HEK293 (cell line): ENCODE data around the gene P2RX1.

ENCODE experiments used
- CTCF ChIA-PET: fragments of 350-600 bp; formaldehyde crosslinking; extraction: SDS; loops from one replicate; lab custom pipeline; 2021; ENCODE audit warnings: antibody characterized with exemption; lab: Yijun Ruan, JAX
- POLR2A ChIA-PET: fragments of 300-600 bp; formaldehyde crosslinking; extraction: SDS; loops from one replicate; lab custom pipeline; 2020; ENCODE audit warnings: antibody characterized with exemption, inconsistent platforms; lab: Yijun Ruan, JAX
- H3K27ac ChIP-seq: fragments of 200-500 bp; sonication (Bioruptor generic); 2 replicates; pipeline ENCODE4 v1.5.1; 2014; ENCODE audit warnings: low read depth, low read length, control low read depth, inconsistent platforms; ENCODE audit errors: extremely low read depth
- H3K36me3 ChIP-seq, 2 experiments: fragments of 200-500 bp in 1 of 2; sonication (Bioruptor generic) in 1 of 2; 1 replicate in 1 of 2; 2 replicates in 1 of 2; pipeline ENCODE4 v1.5.1; 2014 to 2017; ENCODE audit warnings: inconsistent platforms in 2 of 2, low read length in 2 of 2; ENCODE audit not compliant: control insufficient read depth in 2 of 2, insufficient read depth in 1 of 2
- H3K4me1 ChIP-seq: fragments of 200-500 bp; sonication (Bioruptor generic); 2 replicates; pipeline ENCODE4 v1.5.1; 2014; ENCODE audit warnings: mild to moderate bottlenecking, low read length, inconsistent platforms; ENCODE audit not compliant: control insufficient read depth, insufficient read depth
- H3K4me3 ChIP-seq: 2 replicates; pipeline ENCODE4 v1.5.1; 2011; ENCODE audit warnings: low read depth, mild to moderate bottlenecking, control low read depth, low read length, moderate library complexity
- H3K9me3 ChIP-seq: fragments of 200-500 bp; sonication (Bioruptor generic); 2 replicates; pipeline ENCODE4 v1.5.1; 2014; ENCODE audit warnings: low read depth, low read length, inconsistent platforms; ENCODE audit not compliant: control insufficient read depth, insufficient read depth
- BCL11B ChIP-seq: fragments of 450-650 bp; formaldehyde crosslinking; IDR thresholded peaks from 2 replicates; pipeline ENCODE4 v1.5.1; 2016; ENCODE audit warnings: low read depth, missing biosample characterization, missing genetic modification characterization
- BCL6B ChIP-seq: fragments of 450-650 bp; formaldehyde crosslinking; IDR thresholded peaks from 2 replicates; pipeline ENCODE4 v1.5.1; 2017; ENCODE audit warnings: missing biosample characterization, missing genetic modification characterization
- GLI2 ChIP-seq: fragments of 450-650 bp; formaldehyde crosslinking; IDR thresholded peaks from 2 replicates; pipeline ENCODE4; 2017; ENCODE audit warnings: missing biosample characterization, missing genetic modification characterization, low read depth, borderline replicate concordance
- GLIS1 ChIP-seq: fragments of 450-650 bp; formaldehyde crosslinking; IDR thresholded peaks from 2 replicates; pipeline ENCODE4 v1.5.1; 2016; ENCODE audit warnings: missing biosample characterization, missing genetic modification characterization
- ZIC2 ChIP-seq: fragments of 450-650 bp; formaldehyde crosslinking; IDR thresholded peaks from 2 replicates; pipeline ENCODE4 v1.5.1; 2016; ENCODE audit warnings: missing biosample characterization, missing genetic modification characterization
- ZNF146 ChIP-seq: fragments of 450-650 bp; formaldehyde crosslinking; IDR thresholded peaks from 2 replicates; pipeline ENCODE4 v1.5.1; 2016; ENCODE audit warnings: missing biosample characterization, missing genetic modification characterization
- ZNF24 ChIP-seq: fragments of 450-650 bp; formaldehyde crosslinking; IDR thresholded peaks from 2 replicates; pipeline ENCODE4 v1.5.1; 2016; ENCODE audit warnings: missing biosample characterization, missing genetic modification characterization
- ZNF37A ChIP-seq: fragments of 450-650 bp; IDR thresholded peaks from 2 replicates; pipeline ENCODE4 v1.5.1; 2018; ENCODE audit warnings: missing biosample characterization, missing genetic modification characterization
- ZNF549 ChIP-seq: fragments of 450-650 bp; IDR thresholded peaks from 2 replicates; pipeline ENCODE4 v1.5.1; 2018; ENCODE audit warnings: missing biosample characterization, missing genetic modification characterization, mild to moderate bottlenecking, inconsistent platforms, moderate library complexity
- ZNF585B ChIP-seq: fragments of 450-650 bp; formaldehyde crosslinking; IDR thresholded peaks from 2 replicates; pipeline ENCODE4 v1.5.1; 2016; ENCODE audit warnings: missing biosample characterization, missing genetic modification characterization
- ZNF768 ChIP-seq: fragments of 450-650 bp; formaldehyde crosslinking; IDR thresholded peaks from 2 replicates; pipeline ENCODE4 v1.5.1; 2018; ENCODE audit warnings: missing biosample characterization, mild to moderate bottlenecking, missing genetic modification characterization
- TF ChIP-seq, protein P1 (sequence below): fragments of 450-650 bp; formaldehyde crosslinking; IDR thresholded peaks from 2 replicates; pipeline ENCODE4 v1.5.1; 2016; ENCODE audit warnings: missing biosample characterization, missing genetic modification characterization
- TF ChIP-seq, protein P2 (sequence below): fragments of 450-650 bp; formaldehyde crosslinking; optimal IDR thresholded peaks from 2 replicates; pipeline ENCODE3; 2016; ENCODE audit warnings: missing biosample characterization, mild to moderate bottlenecking, missing genetic modification characterization
- TF ChIP-seq, protein P3 (sequence below): fragments of 450-650 bp; formaldehyde crosslinking; IDR thresholded peaks from 2 replicates; pipeline ENCODE4 v1.5.1; 2016; ENCODE audit warnings: missing biosample characterization, missing genetic modification characterization

P2RX1 gene

DNA sequence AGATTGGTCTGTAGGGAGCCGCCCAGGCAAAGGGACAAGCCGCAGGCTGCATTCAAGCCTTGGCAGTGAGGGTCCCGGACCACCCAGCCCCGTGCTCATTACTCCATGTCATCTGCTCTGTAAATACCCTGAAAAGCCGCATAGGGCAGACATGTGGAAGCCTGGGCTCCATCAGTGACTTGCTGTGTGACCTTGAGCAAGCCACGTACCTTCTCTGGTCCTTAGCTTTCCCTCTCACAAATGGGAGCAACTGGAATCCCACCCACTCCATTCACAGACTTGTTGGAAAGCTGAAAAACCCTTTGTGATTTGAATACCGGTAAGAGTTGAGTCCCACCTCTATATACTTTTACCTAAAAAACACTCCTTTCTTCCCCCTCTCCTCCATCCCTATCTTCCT is 35.3 kb downstream of the P2RX1 start:
- CTCF ChIA-PET: interaction anchor here (1.4 to 4.0 kb wide), 3 partner anchors 17 to 143 kb away, joined by 5 to 21 read pairs (median 5); no protein-coding TSS in a partner anchor

DNA sequence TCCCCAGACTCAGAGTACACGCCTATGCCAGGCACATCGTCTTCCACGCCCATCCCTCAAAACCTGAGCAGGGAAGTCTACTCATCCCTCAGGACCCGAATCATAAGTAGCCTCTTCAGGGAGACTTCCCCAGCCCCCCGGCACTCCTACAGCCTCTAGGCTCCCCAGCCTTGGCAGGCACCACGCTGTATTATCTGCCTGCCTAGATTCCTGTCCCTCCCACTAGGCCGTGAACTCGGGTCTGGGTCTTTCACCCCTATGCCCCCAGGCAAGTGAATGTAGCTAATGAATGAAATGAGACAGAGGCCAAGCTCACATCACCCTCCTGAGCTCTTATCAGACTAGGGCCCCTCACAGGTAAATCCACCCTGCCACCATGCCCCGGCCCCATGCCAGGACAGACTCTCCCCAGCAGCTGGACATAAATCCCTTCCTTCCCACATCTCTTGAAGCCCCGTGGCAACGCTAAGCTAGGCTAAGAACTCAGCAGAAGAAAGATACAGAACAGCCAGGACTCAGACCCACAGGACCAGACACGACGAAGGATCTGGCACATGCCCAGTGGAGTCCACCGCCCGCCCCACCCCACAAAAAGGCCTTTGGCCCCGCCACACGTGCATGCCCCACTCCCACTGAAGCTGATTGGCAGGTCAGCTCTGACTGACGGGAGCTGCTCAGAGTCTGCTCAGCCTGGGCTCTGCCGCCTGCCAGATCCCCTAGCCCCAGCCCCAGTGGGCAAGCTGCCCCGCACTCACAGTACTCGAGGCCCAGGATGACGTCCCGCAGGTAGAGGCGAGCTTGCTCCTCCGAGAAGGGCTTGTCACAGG is 36.5 kb downstream of the P2RX1 start:
- Histone ChIP-seq H3K27ac (no peak overlapping the region), H3K4me1 (no peaks in the 10 kb centered on the region), H3K9me3 (no peaks in the 10 kb centered on the region), H3K36me3 (peaks cover 17 to 90% of the 10 kb centered on the region in 2 experiments), H3K4me3 (no peak overlapping the region)
- ChIA-PET POLR2A (interaction anchor here (1.1 to 1.6 kb wide), 4 partner anchors 9 to 33 kb away, joined by 3 to 5 read pairs (median 4); partner anchors contain the start of gene CAMKK1), CTCF (interaction anchor here (0.6 to 4.0 kb wide), 8 partner anchors 15 to 1059 kb away, joined by 3 to 21 read pairs (median 4); no protein-coding TSS in a partner anchor)
- TF ChIP-seq ZNF24 (tag by site-specific recombination) (no peak), BCL6B (tag by site-specific recombination) (no peak)
- TF ChIP-seq, protein P1, sequence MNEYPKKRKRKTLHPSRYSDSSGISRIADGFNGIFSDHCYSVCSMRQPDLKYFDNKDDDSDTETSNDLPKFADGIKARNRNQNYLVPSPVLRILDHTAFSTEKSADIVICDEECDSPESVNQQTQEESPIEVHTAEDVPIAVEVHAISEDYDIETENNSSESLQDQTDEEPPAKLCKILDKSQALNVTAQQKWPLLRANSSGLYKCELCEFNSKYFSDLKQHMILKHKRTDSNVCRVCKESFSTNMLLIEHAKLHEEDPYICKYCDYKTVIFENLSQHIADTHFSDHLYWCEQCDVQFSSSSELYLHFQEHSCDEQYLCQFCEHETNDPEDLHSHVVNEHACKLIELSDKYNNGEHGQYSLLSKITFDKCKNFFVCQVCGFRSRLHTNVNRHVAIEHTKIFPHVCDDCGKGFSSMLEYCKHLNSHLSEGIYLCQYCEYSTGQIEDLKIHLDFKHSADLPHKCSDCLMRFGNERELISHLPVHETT (tag by site-specific recombination): no peak

More for the DNA sequence above, 35.3 kb downstream of the P2RX1 start:
- H3K4me1 ChIP-seq: no peaks in the 10 kb centered on the region
- TF ChIP-seq, protein P2, sequence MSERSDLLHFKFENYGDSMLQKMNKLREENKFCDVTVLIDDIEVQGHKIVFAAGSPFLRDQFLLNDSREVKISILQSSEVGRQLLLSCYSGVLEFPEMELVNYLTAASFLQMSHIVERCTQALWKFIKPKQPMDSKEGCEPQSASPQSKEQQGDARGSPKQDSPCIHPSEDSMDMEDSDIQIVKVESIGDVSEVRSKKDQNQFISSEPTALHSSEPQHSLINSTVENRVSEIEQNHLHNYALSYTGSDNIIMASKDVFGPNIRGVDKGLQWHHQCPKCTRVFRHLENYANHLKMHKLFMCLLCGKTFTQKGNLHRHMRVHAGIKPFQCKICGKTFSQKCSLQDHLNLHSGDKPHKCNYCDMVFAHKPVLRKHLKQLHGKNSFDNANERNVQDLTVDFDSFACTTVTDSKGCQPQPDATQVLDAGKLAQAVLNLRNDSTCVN: no peak
- no peak for TF ChIP-seq GLI2
- TF ChIP-seq ZNF768 (tag by site-specific recombination): peak; percentile 76; the same call in 1 of the 2 replicates
- TF ChIP-seq, all 188 proteins: peak for 1
- H3K27ac ChIP-seq: no peak overlapping the region
- H3K4me3 ChIP-seq: no peak overlapping the region
- no peaks in the 10 kb centered on the region for H3K9me3 ChIP-seq
- POLR2A ChIA-PET: interaction anchor here (1.3 to 1.6 kb wide), 2 partner anchors 8 to 12 kb away, joined by 4 to 5 read pairs; partner anchors contain the start of gene CAMKK1
- peaks cover 11 to 93% of the 10 kb centered on the region in 2 experiments for H3K36me3 ChIP-seq

- H3K36me3 ChIP-seq: peaks cover 17 to 86% of the 10 kb centered on the region in 2 experiments
- POLR2A ChIA-PET: interaction anchor here (1.1 kb wide), 2 partner anchors 9 to 32 kb away, joined by 3 read pairs; no protein-coding TSS in a partner anchor
- H3K27ac ChIP-seq: no peak overlapping the region
- TF ChIP-seq BCL11B (tag by site-specific recombination): no peak
- TF ChIP-seq ZNF585B (tag by site-specific recombination): no peak
- no peak for TF ChIP-seq ZNF37A
- no peak for TF ChIP-seq ZNF146 (tag by site-specific recombination)
- peak; percentile 47 for TF ChIP-seq ZIC2
- TF ChIP-seq GLIS1 (tag by site-specific recombination): peak; percentile 78
- TF ChIP-seq, protein P3, sequence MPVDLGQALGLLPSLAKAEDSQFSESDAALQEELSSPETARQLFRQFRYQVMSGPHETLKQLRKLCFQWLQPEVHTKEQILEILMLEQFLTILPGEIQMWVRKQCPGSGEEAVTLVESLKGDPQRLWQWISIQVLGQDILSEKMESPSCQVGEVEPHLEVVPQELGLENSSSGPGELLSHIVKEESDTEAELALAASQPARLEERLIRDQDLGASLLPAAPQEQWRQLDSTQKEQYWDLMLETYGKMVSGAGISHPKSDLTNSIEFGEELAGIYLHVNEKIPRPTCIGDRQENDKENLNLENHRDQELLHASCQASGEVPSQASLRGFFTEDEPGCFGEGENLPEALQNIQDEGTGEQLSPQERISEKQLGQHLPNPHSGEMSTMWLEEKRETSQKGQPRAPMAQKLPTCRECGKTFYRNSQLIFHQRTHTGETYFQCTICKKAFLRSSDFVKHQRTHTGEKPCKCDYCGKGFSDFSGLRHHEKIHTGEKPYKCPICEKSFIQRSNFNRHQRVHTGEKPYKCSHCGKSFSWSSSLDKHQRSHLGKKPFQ: no peak
- no peak for TF ChIP-seq ZNF549 (tag by site-specific recombination)
- H3K4me3 ChIP-seq: no peak overlapping the region
- no peaks in the 10 kb centered on the region for H3K4me1 ChIP-seq
- no peaks in the 10 kb centered on the region for H3K9me3 ChIP-seq
- CTCF ChIA-PET: interaction anchor here (0.6 to 4.0 kb wide), 6 partner anchors 15 to 142 kb away, joined by 3 to 21 read pairs (median 4); no protein-coding TSS in a partner anchor
Measured at GRCh38 chr17:3879186-3879585, 37.1 kb downstream of the P2RX1 start.
